ENCODE measurements around the gene PEAK1. TPM values are rescaled to one million over a fixed set of nuclear protein-coding genes. Genes with fewer than 3 reads are reported as not detected.

PEAK1 gene
- total RNA-seq, 1 experiment from 2014 or later = 21.2 TPM

- H4K20me1 ChIP-seq (ENCODE audit: control insufficient read depth, insufficient read depth, insufficient read length) = no peaks in the 10 kb centered on the region
- H2BK12ac ChIP-seq (ENCODE audit: insufficient read length, low read depth, low read length) = no peak overlapping the region
- no peak overlapping the region for H2AFZ ChIP-seq (ENCODE audit: low read length)
- no CpG with 5 or more reads among the region's 7 CpGs for WGBS (ENCODE audit: extremely low coverage, insufficient read length, low lambda C conversion rate)
- no peak overlapping the region for H3K4me2 ChIP-seq (ENCODE audit: insufficient read depth, insufficient read length, low read length)
- H2BK120ac ChIP-seq (ENCODE audit: low read depth, low read length, poor library complexity, severe bottlenecking) = no peak overlapping the region
- H3K27ac ChIP-seq (ENCODE audit: insufficient read length, low read depth, low read length) = no peak overlapping the region
- peaks cover 37 to 40% of the 10 kb centered on the region in 2 experiments for H3K4me1 Mint-ChIP-seq
- no peak overlapping the region for H3K4ac ChIP-seq (ENCODE audit: low read depth, low read length)
- no peak overlapping the region for H4K5ac ChIP-seq (ENCODE audit: insufficient read length, low read depth, low read length)
- no peak overlapping the region for H4K91ac ChIP-seq (ENCODE audit: insufficient read length, low read depth, low read length)
- H3K27me3 Mint-ChIP-seq (ENCODE audit: low read depth) = no peaks in the 10 kb centered on the region; the same call in 1 of the 2 replicates
- H3K27ac Mint-ChIP-seq = no peak overlapping the region
- H2BK15ac ChIP-seq (ENCODE audit: low read depth, low read length) = no peak overlapping the region
- no peak overlapping the region for H3K56ac ChIP-seq (ENCODE audit: insufficient read length, low read depth, low read length)
- H3K79me2 ChIP-seq (ENCODE audit: insufficient read depth, low read length) = no peaks in the 10 kb centered on the region
- H3K23ac ChIP-seq (ENCODE audit: insufficient read length, low read depth, low read length) = no peak overlapping the region
- TF ChIP-seq, protein P1, sequence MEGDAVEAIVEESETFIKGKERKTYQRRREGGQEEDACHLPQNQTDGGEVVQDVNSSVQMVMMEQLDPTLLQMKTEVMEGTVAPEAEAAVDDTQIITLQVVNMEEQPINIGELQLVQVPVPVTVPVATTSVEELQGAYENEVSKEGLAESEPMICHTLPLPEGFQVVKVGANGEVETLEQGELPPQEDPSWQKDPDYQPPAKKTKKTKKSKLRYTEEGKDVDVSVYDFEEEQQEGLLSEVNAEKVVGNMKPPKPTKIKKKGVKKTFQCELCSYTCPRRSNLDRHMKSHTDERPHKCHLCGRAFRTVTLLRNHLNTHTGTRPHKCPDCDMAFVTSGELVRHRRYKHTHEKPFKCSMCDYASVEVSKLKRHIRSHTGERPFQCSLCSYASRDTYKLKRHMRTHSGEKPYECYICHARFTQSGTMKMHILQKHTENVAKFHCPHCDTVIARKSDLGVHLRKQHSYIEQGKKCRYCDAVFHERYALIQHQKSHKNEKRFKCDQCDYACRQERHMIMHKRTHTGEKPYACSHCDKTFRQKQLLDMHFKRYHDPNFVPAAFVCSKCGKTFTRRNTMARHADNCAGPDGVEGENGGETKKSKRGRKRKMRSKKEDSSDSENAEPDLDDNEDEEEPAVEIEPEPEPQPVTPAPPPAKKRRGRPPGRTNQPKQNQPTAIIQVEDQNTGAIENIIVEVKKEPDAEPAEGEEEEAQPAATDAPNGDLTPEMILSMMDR (conservative IDR thresholded peaks at IDR 0.05) = no peak
- H3K4me1 ChIP-seq (ENCODE audit: insufficient read depth, low read length) = no peaks in the 10 kb centered on the region; the same call in 1 of the 2 replicates
- H3K23me2 ChIP-seq (ENCODE audit: insufficient read length, low read depth, low read length, poor library complexity, severe bottlenecking) = no peaks in the 10 kb centered on the region
- no peak overlapping the region for H3K18ac ChIP-seq (ENCODE audit: insufficient read length, low read depth, low read length)
- H3T11ph ChIP-seq (ENCODE audit: low read length) = no peak overlapping the region
- no peak overlapping the region for H3K9ac ChIP-seq (ENCODE audit: extremely low read depth, insufficient read length, low read length)
- no peak overlapping the region for H2BK20ac ChIP-seq (ENCODE audit: low read depth, low read length, poor library complexity, severe bottlenecking)
- no peak overlapping the region for H3K14ac ChIP-seq (ENCODE audit: insufficient read depth, low read length)
- no peak overlapping the region for H2AK5ac ChIP-seq (ENCODE audit: insufficient read length, low read length)
- no peaks in the 10 kb centered on the region for H3K79me1 ChIP-seq (ENCODE audit: insufficient read depth, low read depth, low read length, poor library complexity, severe bottlenecking)
- no peaks in the 10 kb centered on the region for H3K27me3 ChIP-seq (ENCODE audit: insufficient read depth, low read length)
- H4K8ac ChIP-seq (replicated peaks; ENCODE audit: insufficient read length, low read depth, low read length) = no peak overlapping the region
- no peaks in the 10 kb centered on the region for H3K9me3 Mint-ChIP-seq
- no peak overlapping the region for H2BK5ac ChIP-seq (ENCODE audit: insufficient read length, low read length)
- H3K36me3 Mint-ChIP-seq (ENCODE audit: insufficient read depth in 1 of 3, low read depth in 3 of 3) = peaks cover 5 to 14% (median 7%) of the 10 kb centered on the region in 3 experiments
- no peaks in the 10 kb centered on the region for H3K9me3 ChIP-seq (ENCODE audit: control insufficient read depth, low read depth, low read length)
- DNase-seq = no peak
- no peak overlapping the region for H3K4me3 Mint-ChIP-seq
Observed at GRCh38 chr15:77127626-77128025, 292.3 kb downstream of the PEAK1 start.

Data from H9 (cell line).